GM23338 (cell line): ENCODE data around the gene CUL7. TPM values are rescaled to one million over a fixed set of nuclear protein-coding genes. Genes with fewer than 3 reads are reported as not detected.

Experiments
- ATAC-seq: fragments of 200-7000 bp; cut with Tn5 transposase; 3 replicates; pipeline ENCODE4 v1.9.1; 2020
- DNase-seq: peaks from one replicate; pipeline ENCODE4 v3.0.0-alpha.2; 2015; ENCODE audit warnings: low spot score
- H2AFZ ChIP-seq: fragments of 200-600 bp; sonication (generic); 2 replicates; pipeline ENCODE4 v1.8.0; 2016; ENCODE audit warnings: antibody characterized with exemption, mild to moderate bottlenecking, moderate library complexity
- H3F3A ChIP-seq: fragments of 200-600 bp; sonication (generic); replicated peaks from 2 replicates; pipeline ENCODE4 v1.8.0; 2017; ENCODE audit warnings: antibody characterized with exemption, mixed run types, low read depth
- H3K27ac ChIP-seq: fragments of 200-600 bp; sonication (generic); 2 replicates; pipeline ENCODE4 v1.6.1; 2016; ENCODE audit warnings: low read depth
- H3K27me3 ChIP-seq: fragments of 200-600 bp; sonication (generic); 2 replicates; pipeline ENCODE4 v1.8.0; 2016; ENCODE audit warnings: mild to moderate bottlenecking, mixed run types, moderate library complexity; ENCODE audit not compliant: insufficient read depth
- H3K36me3 ChIP-seq: fragments of 200-600 bp; sonication (generic); 2 replicates; pipeline ENCODE4 v1.8.0; 2016; ENCODE audit warnings: mild to moderate bottlenecking; ENCODE audit not compliant: insufficient read depth
- H3K4me1 ChIP-seq: fragments of 200-600 bp; sonication (generic); 2 replicates; pipeline ENCODE4 v1.8.0; 2016; ENCODE audit warnings: mild to moderate bottlenecking, moderate library complexity; ENCODE audit not compliant: insufficient read depth
- H3K4me2 ChIP-seq: fragments of 200-600 bp; sonication (generic); 2 replicates; pipeline ENCODE4 v1.7.1; 2017; ENCODE audit warnings: mixed run types
- H3K4me3 ChIP-seq: fragments of 200-600 bp; sonication (generic); 2 replicates; pipeline ENCODE4 v1.6.1; 2016; ENCODE audit warnings: mixed run types
- H3K79me2 ChIP-seq: fragments of 200-600 bp; sonication (generic); replicated peaks from 2 replicates; pipeline ENCODE4 v1.8.0; 2017; ENCODE audit warnings: mild to moderate bottlenecking; ENCODE audit not compliant: insufficient read depth
- H3K9me2 ChIP-seq: fragments of 200-600 bp; sonication (generic); 2 replicates; pipeline ENCODE4 v1.8.0; 2017; ENCODE audit not compliant: insufficient read depth
- H4K20me1 ChIP-seq: fragments of 200-600 bp; sonication (generic); replicated peaks from 2 replicates; pipeline ENCODE4 v1.8.0; 2017; ENCODE audit warnings: mild to moderate bottlenecking; ENCODE audit not compliant: insufficient read depth
- H3K27ac Mint-ChIP-seq: 2 replicates; pipeline ENCODE4 v1.8.0; 2020; ENCODE audit warnings: inconsistent platforms, mild to moderate bottlenecking, moderate library complexity, mixed read lengths
- H3K27me3 Mint-ChIP-seq: 3 replicates; pipeline ENCODE4 v1.8.0; 2022; ENCODE audit warnings: low read depth, mild to moderate bottlenecking, moderate library complexity, mixed read lengths, inconsistent platforms; ENCODE audit not compliant: insufficient read depth, poor library complexity
- H3K36me3 Mint-ChIP-seq: 3 replicates; pipeline ENCODE4 v1.8.0; 2021; ENCODE audit warnings: low read depth, mild to moderate bottlenecking, inconsistent platforms, moderate library complexity, mixed read lengths
- H3K4me1 Mint-ChIP-seq: 3 replicates; pipeline ENCODE4 v1.8.0; 2020; ENCODE audit warnings: mild to moderate bottlenecking, inconsistent platforms, mixed read lengths
- H3K4me3 Mint-ChIP-seq: 3 replicates; pipeline ENCODE4 v1.8.0; 2021; ENCODE audit warnings: moderate library complexity, mild to moderate bottlenecking, inconsistent platforms, mixed read lengths
- H3K9me3 Mint-ChIP-seq: 3 replicates; pipeline ENCODE4 v1.8.0; 2020; ENCODE audit warnings: moderate library complexity, mild to moderate bottlenecking, inconsistent platforms, mixed read lengths
- CREB1 ChIP-seq: fragments of 250-450 bp; sonication (Bioruptor Pico); IDR thresholded peaks from 2 replicates; pipeline ENCODE4 v1.5.0; 2020; ENCODE audit warnings: low read depth, mild to moderate bottlenecking, moderate library complexity
- CTCF ChIP-seq, 2 experiments: fragments of 200-600 bp in 1 of 2; sonication (generic) in 1 of 2; conservative IDR thresholded peaks; 2 replicates each; pipeline versions ENCODE4 v1.5.1 to v1.6.1; 2016 to 2017; ENCODE audit warnings: antibody characterized with exemption in 2 of 2, low read depth in 2 of 2, mild to moderate bottlenecking in 2 of 2, moderate library complexity in 1 of 2
- ETS1 ChIP-seq: IDR thresholded peaks from 2 replicates; pipeline ENCODE4 v1.6.1; 2016; ENCODE audit warnings: antibody characterized with exemption
- EZH2 ChIP-seq: fragments of 200-600 bp; sonication (generic); IDR thresholded peaks from one replicate; pipeline ENCODE4 v1.8.0; 2017; ENCODE audit warnings: antibody characterized with exemption, mild to moderate bottlenecking, low read depth; ENCODE audit not compliant: unreplicated experiment
- EZH2phosphoT487 ChIP-seq: fragments of 200-600 bp; sonication (generic); IDR thresholded peaks from one replicate; pipeline ENCODE4 v1.8.1; 2018; ENCODE audit warnings: antibody characterized with exemption; ENCODE audit not compliant: unreplicated experiment
- JUNB ChIP-seq: IDR thresholded peaks from one replicate; pipeline ENCODE4 v1.6.1; 2016; ENCODE audit warnings: antibody characterized with exemption; ENCODE audit not compliant: unreplicated experiment
- NANOG ChIP-seq: IDR thresholded peaks from 2 replicates; pipeline ENCODE4 v1.6.1; 2016; ENCODE audit warnings: antibody characterized with exemption, borderline replicate concordance
- POLR2AphosphoS5 ChIP-seq: IDR thresholded peaks from 2 replicates; pipeline ENCODE4 v1.6.1; 2016; ENCODE audit warnings: antibody characterized with exemption, low read depth
- REST ChIP-seq: IDR thresholded peaks from one replicate; pipeline ENCODE4 v1.6.1; 2018; ENCODE audit warnings: antibody characterized with exemption; ENCODE audit not compliant: unreplicated experiment
- STAT1 ChIP-seq: IDR thresholded peaks from one replicate; pipeline ENCODE4 v1.6.1; 2016; ENCODE audit warnings: antibody characterized with exemption; ENCODE audit not compliant: unreplicated experiment
- ZNF114 ChIP-seq: fragments of 250-450 bp; sonication (Bioruptor Pico); IDR thresholded peaks from 2 replicates; pipeline ENCODE4 v1.5.0; 2020; ENCODE audit warnings: mild to moderate bottlenecking, moderate library complexity
- ZNF331 ChIP-seq: fragments of 250-450 bp; sonication (Bioruptor Pico); IDR thresholded peaks from 2 replicates; pipeline ENCODE4 v1.5.0; 2020; ENCODE audit warnings: low read depth, mild to moderate bottlenecking, moderate library complexity
- ZNF462 ChIP-seq: fragments of 250-450 bp; sonication (Bioruptor Pico); IDR thresholded peaks from 2 replicates; pipeline ENCODE4 v1.5.0; 2020; ENCODE audit warnings: mild to moderate bottlenecking, moderate library complexity
- polyA plus RNA-seq: library from polyadenylated mRNA; unstranded; fragments of >200 nt; fragmentation: Nextera tagmentation; extraction: Ambion mirVana; gene quantifications from 2 replicates; pipeline ENCODE4 v1.2.1, GENCODE V29; 2016
- total RNA-seq: library from RNA; depleted of rRNA; stranded (reverse); fragments of >200 nt; shearing (Covaris generic); gene quantifications from 2 replicates; pipeline ENCODE4 v1.2.3, GENCODE V29; 2014

Gene CUL7
- total and polyA plus RNA-seq, 2 experiments from 2014 or later, result 3.4 to 13.2 TPM

- no peak overlapping the region for H3K4me3 ChIP-seq
- no peaks in the 10 kb centered on the region for H3K27me3 ChIP-seq
- Mint-ChIP-seq H3K4me3 (no peak overlapping the region), H3K27me3 (peaks cover 8% of the 10 kb centered on the region), H3K27ac (0 out of 2 replicates have a peak overlapping the region, but pooled peaks have one; percentile 56), H3K4me1 (peaks cover 53% of the 10 kb centered on the region), H3K9me3 (no peaks in the 10 kb centered on the region), H3K36me3 (no peaks in the 10 kb centered on the region; the same call in 2 of the 3 replicates)
- H3K4me2 ChIP-seq, result no peak overlapping the region
- peaks cover 36% of the 10 kb centered on the region for H4K20me1 ChIP-seq
- H3K9me2 ChIP-seq, result no peaks in the 10 kb centered on the region
- TF ChIP-seq ZNF331 (CRISPR knock-in tag) (no peak), ETS1 (no peak), EZH2 (no peak), NANOG (no peak), POLR2AphosphoS5 (no peak), CREB1 (no peak), ZNF462 (CRISPR knock-in tag) (no peak), JUNB (no peak), ZNF114 (CRISPR knock-in tag) (no peak), REST (no peak), EZH2phosphoT487 (no peak), CTCF (conservative IDR thresholded peaks at IDR 0.05; ENCODE audit: low read depth in 2 of 2) (no peak), STAT1 (no peak)
- no peak for DNase-seq
- H2AFZ ChIP-seq, result no peak overlapping the region
- no peaks in the 10 kb centered on the region for H3K36me3 ChIP-seq
- no peak overlapping the region for H3K27ac ChIP-seq
- no peak for ATAC-seq
- H3K79me2 ChIP-seq, result peaks cover 77% of the 10 kb centered on the region
- H3F3A ChIP-seq, result peaks cover 13% of the 10 kb centered on the region
- peaks cover 42% of the 10 kb centered on the region for H3K4me1 ChIP-seq
These were observed 32.5 kb upstream of the CUL7 start for GRCh38 chr6:43086022-43086658.
